Measurements from ENCODE around the gene GTF2A1L. TPM values are rescaled to one million over a fixed set of nuclear protein-coding genes. Genes with fewer than 3 reads are reported as not detected.

Gene GTF2A1L
- total and polyA plus RNA-seq, 2 donors (not counting 3 experiments of a cell fraction or from before 2014, with no cell fraction given) = 0.46 TPM; not detected in 1

DNA sequence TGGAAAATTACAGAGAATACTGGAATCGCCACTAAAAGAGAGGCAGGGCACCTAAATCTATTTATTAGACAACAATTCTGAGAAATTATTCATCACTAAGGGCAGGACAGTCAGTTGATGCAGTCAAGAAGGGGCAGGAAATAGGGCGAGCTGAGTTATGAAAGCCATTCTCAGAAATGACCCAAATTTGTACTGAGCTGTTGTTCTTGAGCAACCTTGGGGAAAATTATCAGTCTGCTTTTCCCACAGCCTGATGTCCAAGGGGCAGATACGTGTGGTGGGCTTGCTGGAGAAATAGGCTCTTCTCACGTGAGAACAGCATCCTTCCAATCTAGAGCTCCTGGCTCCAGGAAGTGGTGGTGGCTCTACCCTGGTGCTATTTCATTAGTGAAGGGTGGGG is 49.1 kb upstream of the GTF2A1L start:
- H3K79me2 ChIP-seq (ENCODE audit: control insufficient read depth, insufficient read depth, low read length) = no peaks in the 10 kb centered on the region
- H3K4me3 ChIP-seq (replicated peaks in 1 of 3; ENCODE audit: insufficient read depth in 1 of 3, low read depth in 1 of 3, low read length in 3 of 3) = no peak overlapping the region
- H4K20me1 ChIP-seq (replicated peaks; ENCODE audit: control insufficient read depth, extremely low read depth, insufficient read depth, low read length) = no peaks in the 10 kb centered on the region
- H2AFZ ChIP-seq (ENCODE audit: low read depth, low read length) = no peak overlapping the region
- H3K27ac ChIP-seq (ENCODE audit: insufficient read depth, low read depth, low read length) = no peak overlapping the region
- H3K27me3 ChIP-seq (ENCODE audit: control insufficient read depth in 2 of 2, insufficient read depth in 2 of 2, low read length in 2 of 2) = no peaks in the 10 kb centered on the region
- no peaks in the 10 kb centered on the region for H3K9me3 ChIP-seq (replicated peaks; ENCODE audit: control insufficient read depth, insufficient read depth, low read length)
- no peak overlapping the region for H3K9ac ChIP-seq (replicated peaks; ENCODE audit: extremely low read depth, insufficient read depth, low read length)
- no peaks in the 10 kb centered on the region for H3K9me1 ChIP-seq (replicated peaks; ENCODE audit: control insufficient read depth, extremely low read depth, insufficient read depth, low read length)
- no peaks in the 10 kb centered on the region for H3K4me1 ChIP-seq (ENCODE audit: control insufficient read depth, extremely low read depth, insufficient read depth, low read length)
- ChIA-PET CTCF (no interaction called here), POLR2A (no interaction called here)
- TF ChIP-seq MAX (IDR thresholded peaks at IDR 0.05; ENCODE audit: insufficient read depth, insufficient read length) = no peak
- no peak for TF ChIP-seq POLR2A (IDR thresholded peaks at IDR 0.05; ENCODE audit: low read depth, low read length)
- TF ChIP-seq JUN (IDR thresholded peaks at IDR 0.05; ENCODE audit: borderline replicate concordance, insufficient read depth, insufficient read length, low read depth) = no peak
- no peak for TF ChIP-seq EZH2 (IDR thresholded peaks at IDR 0.05; ENCODE audit: borderline replicate concordance, low read depth, low read length, severe bottlenecking)
- no peak for TF ChIP-seq GATA2 (IDR thresholded peaks at IDR 0.05; ENCODE audit: insufficient read depth, insufficient read length, low read depth, low read length)
- TF ChIP-seq MYC (IDR thresholded peaks at IDR 0.05; ENCODE audit: low read depth, low read length) = no peak
- TF ChIP-seq FOS (IDR thresholded peaks at IDR 0.05; ENCODE audit: borderline replicate concordance, insufficient read depth, low read length) = no peak
- TF ChIP-seq, protein P1, sequence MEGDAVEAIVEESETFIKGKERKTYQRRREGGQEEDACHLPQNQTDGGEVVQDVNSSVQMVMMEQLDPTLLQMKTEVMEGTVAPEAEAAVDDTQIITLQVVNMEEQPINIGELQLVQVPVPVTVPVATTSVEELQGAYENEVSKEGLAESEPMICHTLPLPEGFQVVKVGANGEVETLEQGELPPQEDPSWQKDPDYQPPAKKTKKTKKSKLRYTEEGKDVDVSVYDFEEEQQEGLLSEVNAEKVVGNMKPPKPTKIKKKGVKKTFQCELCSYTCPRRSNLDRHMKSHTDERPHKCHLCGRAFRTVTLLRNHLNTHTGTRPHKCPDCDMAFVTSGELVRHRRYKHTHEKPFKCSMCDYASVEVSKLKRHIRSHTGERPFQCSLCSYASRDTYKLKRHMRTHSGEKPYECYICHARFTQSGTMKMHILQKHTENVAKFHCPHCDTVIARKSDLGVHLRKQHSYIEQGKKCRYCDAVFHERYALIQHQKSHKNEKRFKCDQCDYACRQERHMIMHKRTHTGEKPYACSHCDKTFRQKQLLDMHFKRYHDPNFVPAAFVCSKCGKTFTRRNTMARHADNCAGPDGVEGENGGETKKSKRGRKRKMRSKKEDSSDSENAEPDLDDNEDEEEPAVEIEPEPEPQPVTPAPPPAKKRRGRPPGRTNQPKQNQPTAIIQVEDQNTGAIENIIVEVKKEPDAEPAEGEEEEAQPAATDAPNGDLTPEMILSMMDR (IDR thresholded peaks at IDR 0.05; ENCODE audit: extremely low read depth in 1 of 2, insufficient read depth in 1 of 2, low read depth in 1 of 2, low read length in 2 of 2) = no peak
- TF ChIP-seq POLR2AphosphoS5 (IDR thresholded peaks at IDR 0.05; ENCODE audit: insufficient read depth, low read depth, low read length) = no peak
- no peak overlapping the region for H3K4me2 ChIP-seq (ENCODE audit: insufficient read depth, low read length)
- FAIRE-seq = no peak
- DNase-seq (ENCODE audit: low read depth, low spot score) = no peak
- no TSS peak for BruUV-seq (replicated peaks)
- dilution Hi-C loops (cut with MboI; ENCODE audit: extremely low pct_ligation_motif_present, low sequenced_read_pairs) = no loop called here
- intact Hi-C loops (cut with micrococcal nuclease) = no loop called here
- no peaks in the 10 kb centered on the region for H3K36me3 ChIP-seq (ENCODE audit: control insufficient read depth in 2 of 2, extremely low read depth in 1 of 2, insufficient read depth in 2 of 2, low read length in 2 of 2)
